HepG2 (cell line): Measurements from ENCODE around the gene ATP6V0A1. TPM values are rescaled to one million over a fixed set of nuclear protein-coding genes. Genes with fewer than 3 reads are reported as not detected.

Source experiments
- AHR ChIP-seq: IDR thresholded peaks from 2 replicates; pipeline ENCODE4 v1.6.1; 2018; ENCODE audit warnings: missing genetic modification reagents, missing compliant biosample characterization
- AKAP8 ChIP-seq: sonication (generic); formaldehyde crosslinking; IDR thresholded peaks from 2 replicates; pipeline ENCODE4 v1.5.1; 2020; ENCODE audit warnings: mild to moderate bottlenecking, missing genetic modification reagents
- ATF7-NPFF ChIP-seq: sonication (generic); formaldehyde crosslinking; IDR thresholded peaks from 2 replicates; pipeline ENCODE4 v1.8.1; 2023; ENCODE audit warnings: mild to moderate bottlenecking, low read depth, missing genetic modification reagents, moderate library complexity
- CREB1 ChIP-seq, 2 experiments: fragments of 450-650 bp in 1 of 2; IDR thresholded peaks; 2 replicates each; pipeline ENCODE4 v1.6.1; 2016 to 2017; ENCODE audit warnings: control low read depth in 1 of 2, mild to moderate bottlenecking in 1 of 2, missing compliant biosample characterization in 1 of 2, missing genetic modification characterization in 1 of 2
- DNMT3B ChIP-seq: conservative IDR thresholded peaks from 2 replicates; pipeline ENCODE4 v1.6.1; 2016; ENCODE audit warnings: missing biosample characterization, control low read depth
- FOXA1 ChIP-seq, 2 experiments: fragments of 450-650 bp in 1 of 2; sonication (generic) in 1 of 2; formaldehyde crosslinking in 1 of 2; IDR thresholded peaks; 2 replicates each; pipeline versions ENCODE4 v1.4.0 to v1.6.1; 2016 to 2020; ENCODE audit warnings: missing genetic modification reagents in 1 of 2
- FOXA3 ChIP-seq: IDR thresholded peaks from 2 replicates; pipeline ENCODE4 v1.6.1; 2016; ENCODE audit warnings: missing genetic modification reagents, missing compliant biosample characterization
- GLMP ChIP-seq: sonication (generic); formaldehyde crosslinking; IDR thresholded peaks from 2 replicates; pipeline ENCODE4 v1.9.0; 2021; ENCODE audit warnings: missing genetic modification reagents, mild to moderate bottlenecking, borderline replicate concordance
- GTF2F1 ChIP-seq: fragments of 150-350 bp; IDR thresholded peaks from 2 replicates; pipeline ENCODE4 v1.6.1; 2014; ENCODE audit warnings: low read length
- HNRNPK ChIP-seq: fragments of 200-400 bp; formaldehyde crosslinking; IDR thresholded peaks from 2 replicates; pipeline ENCODE4 v1.6.1; 2018; ENCODE audit warnings: low read length, low read depth, moderate library complexity, mild to moderate bottlenecking; ENCODE audit not compliant: poor library complexity, severe bottlenecking
- KMT2B ChIP-seq: IDR thresholded peaks from 2 replicates; pipeline ENCODE4 v1.6.1; 2016; ENCODE audit warnings: missing genetic modification reagents, missing compliant biosample characterization
- NCOR1 ChIP-seq: fragments of 200-600 bp; sonication (generic); IDR thresholded peaks from 2 replicates; pipeline ENCODE4 v1.7.0; 2017; ENCODE audit warnings: antibody characterized with exemption, low read length, borderline replicate concordance
- PHF20 ChIP-seq: sonication (generic); formaldehyde crosslinking; IDR thresholded peaks from 2 replicates; pipeline ENCODE4 v1.5.0; 2020; ENCODE audit warnings: mild to moderate bottlenecking, missing genetic modification reagents
- RORA ChIP-seq: sonication (generic); formaldehyde crosslinking; IDR thresholded peaks from 2 replicates; pipeline ENCODE4 v1.5.0; 2020; ENCODE audit warnings: mild to moderate bottlenecking, missing genetic modification reagents, moderate library complexity
- SNAPC2 ChIP-seq: sonication (generic); formaldehyde crosslinking; IDR thresholded peaks from 2 replicates; pipeline ENCODE4 v1.8.1; 2022; ENCODE audit warnings: mild to moderate bottlenecking, missing genetic modification reagents
- TCF12 ChIP-seq, 2 experiments: fragments of 450-650 bp in 1 of 2; sonication (generic) in 1 of 2; formaldehyde crosslinking in 1 of 2; IDR thresholded peaks; 2 replicates each; pipeline versions ENCODE4 v1.6.1 to v1.8.0; 2017 to 2022; ENCODE audit warnings: antibody characterized with exemption in 1 of 2, mild to moderate bottlenecking in 1 of 2, missing genetic modification reagents in 1 of 2, moderate library complexity in 1 of 2
- XRCC5 ChIP-seq: fragments of 200-400 bp; formaldehyde crosslinking; optimal IDR thresholded peaks from 2 replicates; pipeline ENCODE3; 2017; ENCODE audit warnings: mild to moderate bottlenecking, low read length
- ZBTB38 ChIP-seq: sonication (generic); formaldehyde crosslinking; IDR thresholded peaks from 2 replicates; pipeline ENCODE4 v1.5.1; 2020; ENCODE audit warnings: mild to moderate bottlenecking, missing genetic modification reagents
- ZBTB43 ChIP-seq: sonication (generic); formaldehyde crosslinking; conservative IDR thresholded peaks from 2 replicates; pipeline ENCODE4 v1.4.0; 2020; ENCODE audit warnings: missing genetic modification reagents
- ZKSCAN8 ChIP-seq: IDR thresholded peaks from 2 replicates; pipeline ENCODE4 v1.6.1; 2016; ENCODE audit warnings: borderline replicate concordance, missing genetic modification reagents, missing compliant biosample characterization
- ZNF101 ChIP-seq: sonication (generic); formaldehyde crosslinking; IDR thresholded peaks from 2 replicates; pipeline ENCODE4 v1.4.0; 2020; ENCODE audit warnings: mild to moderate bottlenecking, low read depth, missing genetic modification reagents, borderline replicate concordance
- ZNF12 ChIP-seq: sonication (generic); formaldehyde crosslinking; IDR thresholded peaks from 2 replicates; pipeline ENCODE4 v1.5.0; 2020; ENCODE audit warnings: missing genetic modification reagents
- ZNF136 ChIP-seq: sonication (generic); formaldehyde crosslinking; IDR thresholded peaks from 2 replicates; pipeline ENCODE4 v1.8.1; 2022; ENCODE audit warnings: low read depth, mild to moderate bottlenecking, moderate library complexity, missing genetic modification reagents
- ZNF556 ChIP-seq: sonication (generic); formaldehyde crosslinking; IDR thresholded peaks from 2 replicates; pipeline ENCODE4 v1.4.0; 2020; ENCODE audit warnings: mild to moderate bottlenecking, missing genetic modification reagents, borderline replicate concordance
- ZNF710 ChIP-seq: sonication (generic); formaldehyde crosslinking; IDR thresholded peaks from 2 replicates; pipeline ENCODE4 v1.5.0; 2020; ENCODE audit warnings: mild to moderate bottlenecking, missing genetic modification reagents, borderline replicate concordance
- ZNF777 ChIP-seq: sonication (generic); formaldehyde crosslinking; IDR thresholded peaks from 2 replicates; pipeline ENCODE4 v1.4.0; 2020; ENCODE audit warnings: missing genetic modification reagents
- ZSCAN31 ChIP-seq: sonication (generic); formaldehyde crosslinking; IDR thresholded peaks from 2 replicates; pipeline ENCODE4 v1.5.0; 2020; ENCODE audit warnings: low read depth, mild to moderate bottlenecking, missing genetic modification reagents
- polyA plus RNA-seq, 8 experiments: library from polyadenylated mRNA; depleted of rRNA in 3 of 8; stranded (reverse) in 7 of 8; unstranded in 1 of 8; fragments of >200 nt; fragmentation: Illumina TruSeq in 4 of 8; extraction: Trizol in 4 of 8; gene quantifications; 2 replicates each; pipeline versions ENCODE4 v1.2.1 to v1.2.3, GENCODE V29; 2011 to 2016; ENCODE audit warnings: low read depth in 4 of 8, missing spikeins in 1 of 8, mixed read lengths in 1 of 8; ENCODE audit not compliant: insufficient read depth in 1 of 8
- total RNA-seq, 5 experiments: library from RNA; depleted of rRNA; stranded (reverse); fragments of >200 nt; fragmentation: Illumina TruSeq; extraction: Trizol; gene quantifications; 2 replicates each; pipeline ENCODE4 v1.2.3, GENCODE V29; 2016; ENCODE audit warnings: low read depth in 1 of 5

ATP6V0A1 gene
- total and polyA plus RNA-seq, 2 of the 13 experiments (the other 11 are each of a cell fraction or from before 2014, with no cell fraction given) = 27.9 to 54.1 TPM

GRCh38 chr17:42561897-42562387 lies 103.3 kb downstream of the ATP6V0A1 start, which contains the start of gene COASY (continued):
- TF ChIP-seq PHF20 (CRISPR knock-in tag) (peak; percentile 95), ZNF556 (CRISPR knock-in tag) (peak; percentile 66), DNMT3B (CRISPR knock-in tag) (no peak), FOXA3 (CRISPR knock-in tag) (peak; percentile 81), NCOR1 (no peak; the same call in 1 of the 2 replicates), ZNF136 (CRISPR knock-in tag) (0 out of 2 replicates have a peak, but pooled peaks have one; percentile 51), XRCC5 (peak; percentile 35), RORA (CRISPR knock-in tag) (no peak), ZNF12 (CRISPR knock-in tag) (peak; percentile 21; the same call in 1 of the 2 replicates), HNRNPK (no peak), KMT2B (CRISPR knock-in tag) (peak; percentile 93), ATF7-NPFF (CRISPR knock-in tag) (peak; percentile 13), AKAP8 (CRISPR knock-in tag) (peak; percentile 53; the same call in 1 of the 2 replicates), ZSCAN31 (0 out of 2 replicates have a peak, but pooled peaks have one; percentile 39), FOXA1 (IDR thresholded peaks at IDR 0.05) (no peak), FOXA1 (CRISPR knock-in tag; IDR thresholded peaks at IDR 0.05) (no peak), ZBTB38 (CRISPR knock-in tag) (peak; percentile 76; the same call in 1 of the 2 replicates), GLMP (CRISPR knock-in tag) (no peak), SNAPC2 (CRISPR knock-in tag) (peak; percentile 24; the same call in 1 of the 2 replicates), ZNF777 (CRISPR knock-in tag) (peak; percentile 94; the same call in 1 of the 2 replicates), ZNF710 (CRISPR knock-in tag) (no peak), CREB1 (IDR thresholded peaks at IDR 0.05) (0 out of 2 replicates have a peak, but pooled peaks have one; percentile 20), CREB1 (CRISPR knock-in tag; IDR thresholded peaks at IDR 0.05) (no peak; the same call in 1 of the 2 replicates), GTF2F1 (peak; percentile 82), ZNF101 (CRISPR knock-in tag) (no peak), ZKSCAN8 (CRISPR knock-in tag) (peak; percentile 87), ZBTB43 (peak; percentile 60), TCF12 (IDR thresholded peaks at IDR 0.05) (no peak), TCF12 (CRISPR knock-in tag; IDR thresholded peaks at IDR 0.05) (no peak; the same call in 1 of the 2 replicates), AHR (no peak; the same call in 1 of the 2 replicates)
